Neutrophil (primary cell): ENCODE measurements around the gene CTNS.

Source experiments
- H3K27ac ChIP-seq: fragments of 200-600 bp; sonication (generic); 2 replicates; pipeline ENCODE4 v1.5.1; 2016; ENCODE audit warnings: mild to moderate bottlenecking, moderate library complexity
- H3K27me3 ChIP-seq: fragments of 200-600 bp; sonication (generic); 2 replicates; pipeline ENCODE4 v1.6.0; 2016; ENCODE audit warnings: mild to moderate bottlenecking
- H3K36me3 ChIP-seq: fragments of 200-600 bp; sonication (generic); 2 replicates; pipeline ENCODE4 v1.5.1; 2017
- H3K4me1 ChIP-seq, 2 experiments: fragments of 200-600 bp in 1 of 2; sonication (generic) in 1 of 2; 1 replicate in 1 of 2; 2 replicates in 1 of 2; pipeline versions ENCODE4 v1.5.1 to v1.6.1; 2013 to 2016; ENCODE audit warnings: low read depth in 1 of 2, low read length in 1 of 2, mild to moderate bottlenecking in 1 of 2, moderate library complexity in 1 of 2; ENCODE audit not compliant: control insufficient read depth in 1 of 2, insufficient read depth in 1 of 2
- H3K4me3 ChIP-seq, 2 experiments: fragments of 200-600 bp in 1 of 2; sonication (generic) in 1 of 2; 1 replicate in 1 of 2; 2 replicates in 1 of 2; pipeline ENCODE4 v1.5.1; 2013 to 2016; ENCODE audit warnings: low read depth in 1 of 2, low read length in 1 of 2, mild to moderate bottlenecking in 1 of 2, moderate library complexity in 1 of 2
- H3K9me3 ChIP-seq: fragments of 200-600 bp; sonication (generic); 2 replicates; pipeline ENCODE4 v1.5.1; 2016
- TF ChIP-seq, protein P1 (sequence below): fragments of 200-600 bp; sonication (generic); IDR thresholded peaks from 2 replicates; pipeline ENCODE4 v1.5.1; 2016; ENCODE audit warnings: antibody characterized with exemption

Gene CTNS

DNA sequence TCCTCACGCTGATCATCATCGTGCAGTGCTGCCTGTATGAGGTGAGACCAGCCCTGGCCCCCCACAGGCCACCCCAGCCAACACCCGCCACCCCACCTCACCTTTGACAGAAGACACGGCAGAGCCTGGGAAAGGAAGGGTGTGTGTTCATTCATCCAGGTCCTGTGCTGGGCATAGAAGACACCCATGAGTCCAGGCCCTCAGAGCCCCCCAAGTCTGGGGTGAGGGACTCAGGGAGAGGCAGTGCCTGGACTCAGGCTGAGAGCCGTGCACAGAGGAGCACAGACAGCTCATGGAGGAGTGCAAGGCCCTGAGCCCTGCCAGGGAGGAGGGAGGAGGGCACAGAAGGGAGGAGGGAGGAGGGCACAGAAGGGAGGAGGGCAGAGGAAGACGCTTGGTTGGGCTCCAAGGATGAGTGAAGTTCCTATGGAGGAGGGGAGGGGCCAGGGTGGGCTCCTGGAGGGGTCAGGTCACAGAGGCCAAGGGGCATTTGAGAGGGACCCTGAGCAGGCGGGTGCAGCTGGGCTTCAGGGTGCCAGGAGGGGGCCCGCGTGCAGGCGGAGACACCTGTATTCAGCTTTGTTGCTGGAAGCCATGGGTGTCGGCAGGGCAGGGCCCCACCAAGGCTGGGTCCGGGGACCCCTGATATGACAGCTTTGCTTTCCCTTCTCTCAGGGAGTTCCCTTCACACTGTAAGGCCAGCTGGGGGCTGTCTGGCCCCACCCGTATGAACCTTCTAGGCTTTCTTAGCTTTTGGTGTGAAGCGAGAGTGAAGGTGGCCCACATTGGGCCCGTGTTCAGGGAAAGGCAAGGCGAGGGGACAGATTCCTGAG, 20.4 kb downstream of the CTNS start:
- H3K4me3 ChIP-seq: no peak overlapping the region
- no peaks in the 10 kb centered on the region for H3K27me3 ChIP-seq
- H3K9me3 ChIP-seq: no peaks in the 10 kb centered on the region
- TF ChIP-seq, protein P1, sequence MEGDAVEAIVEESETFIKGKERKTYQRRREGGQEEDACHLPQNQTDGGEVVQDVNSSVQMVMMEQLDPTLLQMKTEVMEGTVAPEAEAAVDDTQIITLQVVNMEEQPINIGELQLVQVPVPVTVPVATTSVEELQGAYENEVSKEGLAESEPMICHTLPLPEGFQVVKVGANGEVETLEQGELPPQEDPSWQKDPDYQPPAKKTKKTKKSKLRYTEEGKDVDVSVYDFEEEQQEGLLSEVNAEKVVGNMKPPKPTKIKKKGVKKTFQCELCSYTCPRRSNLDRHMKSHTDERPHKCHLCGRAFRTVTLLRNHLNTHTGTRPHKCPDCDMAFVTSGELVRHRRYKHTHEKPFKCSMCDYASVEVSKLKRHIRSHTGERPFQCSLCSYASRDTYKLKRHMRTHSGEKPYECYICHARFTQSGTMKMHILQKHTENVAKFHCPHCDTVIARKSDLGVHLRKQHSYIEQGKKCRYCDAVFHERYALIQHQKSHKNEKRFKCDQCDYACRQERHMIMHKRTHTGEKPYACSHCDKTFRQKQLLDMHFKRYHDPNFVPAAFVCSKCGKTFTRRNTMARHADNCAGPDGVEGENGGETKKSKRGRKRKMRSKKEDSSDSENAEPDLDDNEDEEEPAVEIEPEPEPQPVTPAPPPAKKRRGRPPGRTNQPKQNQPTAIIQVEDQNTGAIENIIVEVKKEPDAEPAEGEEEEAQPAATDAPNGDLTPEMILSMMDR: no peak
- H3K4me1 ChIP-seq: no peaks in the 10 kb centered on the region
- H3K27ac ChIP-seq: no peak overlapping the region
- peaks cover 28% of the 10 kb centered on the region for H3K36me3 ChIP-seq

DNA sequence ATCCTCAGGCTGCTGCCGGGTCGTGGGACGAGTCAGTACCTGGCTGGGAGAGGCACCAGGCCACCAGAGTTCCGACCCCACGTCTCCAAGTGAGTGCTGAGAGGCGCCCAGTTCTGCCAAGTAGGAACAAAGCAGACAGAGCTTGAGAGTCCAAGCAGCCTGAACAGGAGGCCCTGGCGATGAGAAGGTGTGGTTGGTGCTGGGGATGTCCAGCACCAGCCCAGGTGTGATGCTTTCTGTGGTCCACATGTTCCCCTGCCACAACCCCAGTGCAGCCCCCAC, 21.0 kb downstream of the CTNS start:
- Histone ChIP-seq H3K36me3 (peaks cover 28% of the 10 kb centered on the region), H3K9me3 (no peaks in the 10 kb centered on the region), H3K4me1 (no peaks in the 10 kb centered on the region), H3K4me3 (no peak overlapping the region), H3K27me3 (no peaks in the 10 kb centered on the region), H3K27ac (no peak overlapping the region)
- TF ChIP-seq, protein P1: no peak

DNA sequence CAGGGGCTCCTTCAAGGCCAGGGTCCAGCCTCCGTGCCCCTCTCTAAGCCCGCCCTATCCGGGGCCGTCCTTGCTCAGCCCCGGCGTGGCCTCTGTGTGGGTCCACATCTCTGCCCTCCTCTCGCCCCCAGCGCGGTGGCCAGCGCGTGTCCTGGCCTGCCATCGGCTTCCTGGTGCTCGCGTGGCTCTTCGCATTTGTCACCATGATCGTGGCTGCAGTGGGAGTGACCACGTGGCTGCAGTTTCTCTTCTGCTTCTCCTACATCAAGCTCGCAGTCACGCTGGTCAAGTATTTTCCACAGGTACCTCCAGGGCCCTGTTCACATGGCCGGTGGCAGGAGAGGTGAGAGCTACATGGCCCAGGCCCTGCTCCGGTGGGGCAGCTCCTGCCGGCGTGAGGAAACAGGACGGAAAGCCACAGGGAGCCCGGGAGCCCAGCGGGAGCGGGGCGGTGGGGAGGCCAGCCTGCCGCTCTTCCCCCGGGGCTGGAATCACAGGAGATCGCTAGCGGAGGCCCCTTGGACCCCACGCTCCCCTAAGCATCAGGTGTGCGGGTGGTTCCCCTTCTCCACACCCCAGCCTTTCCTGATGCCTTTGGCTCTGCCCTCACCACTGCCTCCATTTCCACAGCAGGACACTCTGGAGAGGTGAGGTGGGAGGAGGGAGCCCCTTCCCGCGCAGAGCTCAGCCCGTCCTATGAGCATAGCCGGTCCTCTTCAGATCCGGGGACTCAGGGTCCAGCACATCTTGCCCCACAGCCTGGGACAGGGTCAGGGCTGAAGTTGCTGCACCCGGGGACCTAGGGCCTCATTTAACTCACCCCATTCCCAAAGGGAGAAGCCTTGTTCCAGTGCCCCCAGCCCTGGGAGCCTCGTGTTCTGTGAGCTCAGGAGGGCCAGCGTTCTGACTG, 21.6 kb downstream of the CTNS start:
- Histone ChIP-seq H3K9me3 (no peaks in the 10 kb centered on the region), H3K4me3 (no peak overlapping the region), H3K27me3 (no peaks in the 10 kb centered on the region), H3K36me3 (peaks cover 28% of the 10 kb centered on the region), H3K27ac (no peak overlapping the region), H3K4me1 (no peaks in the 10 kb centered on the region)
- TF ChIP-seq, protein P1: no peak

DNA sequence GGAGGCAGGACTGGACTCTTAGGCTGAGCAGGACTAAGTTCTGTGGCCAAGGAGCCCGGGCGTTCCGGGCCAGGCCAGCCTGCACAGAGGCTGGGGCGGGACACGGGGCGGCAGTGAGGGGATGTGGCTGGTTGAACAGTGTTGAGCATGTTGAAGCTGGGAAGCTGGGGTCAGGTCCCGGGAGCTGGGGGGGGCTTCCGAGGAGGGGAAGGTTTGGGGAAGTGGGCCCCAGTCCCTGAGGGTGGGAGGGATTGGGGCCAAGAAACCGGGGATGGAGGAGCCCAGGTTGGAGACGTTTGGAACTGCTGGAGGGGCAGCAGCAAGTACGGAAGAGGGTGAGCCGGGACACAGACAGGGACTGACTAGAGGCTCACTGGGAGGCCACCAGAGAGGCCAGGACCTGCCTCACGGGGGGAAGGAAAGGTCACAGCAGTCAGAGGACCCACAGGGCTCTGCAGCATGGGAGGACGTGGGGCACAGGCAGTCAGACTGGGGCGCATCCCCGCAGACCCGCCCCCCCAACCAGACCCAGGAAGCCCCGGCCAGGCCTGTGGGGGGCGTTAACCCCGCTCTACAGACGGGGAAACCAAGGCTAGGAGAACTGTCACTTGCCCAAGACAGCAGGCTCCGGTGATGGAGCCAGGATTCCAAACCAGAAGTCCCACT, 22.4 kb downstream of the CTNS start:
- H3K36me3 ChIP-seq: peaks cover 28% of the 10 kb centered on the region
- TF ChIP-seq, protein P1: no peak
- H3K27ac ChIP-seq: no peak overlapping the region
- H3K9me3 ChIP-seq: no peaks in the 10 kb centered on the region
- H3K4me3 ChIP-seq: no peak overlapping the region
- H3K27me3 ChIP-seq: no peaks in the 10 kb centered on the region
- no peaks in the 10 kb centered on the region for H3K4me1 ChIP-seq

- Histone ChIP-seq H3K4me1 (no peaks in the 10 kb centered on the region), H3K27me3 (no peaks in the 10 kb centered on the region), H3K4me3 (no peak overlapping the region), H3K36me3 (peaks cover 33% of the 10 kb centered on the region), H3K27ac (no peak overlapping the region), H3K9me3 (no peaks in the 10 kb centered on the region)
- TF ChIP-seq, protein P1: no peak
These were observed 23.1 kb downstream of the CTNS start for GRCh38 chr17:3659541-3660111.
